Posterior cingulate gyrus (tissue), 11 donors: Measurements from ENCODE around the gene NTRK1.
A peak's percentile ranks its signal among the peaks of the same experiment; 100 is the strongest.

Source experiments
- DNase-seq, 10 donors: peaks; one replicate each; pipeline versions ENCODE4 v3.0.0 to v3.0.0-alpha.2; 2020 to 2021; ENCODE audit warnings: mixed read lengths in 3 of 10
- intact Hi-C: fragments of 100-400 bp; cut with DNase I; formaldehyde crosslinking; loops from one replicate; pipeline ENCODE4 v1.15.1; 2023

Gene NTRK1

DNA sequence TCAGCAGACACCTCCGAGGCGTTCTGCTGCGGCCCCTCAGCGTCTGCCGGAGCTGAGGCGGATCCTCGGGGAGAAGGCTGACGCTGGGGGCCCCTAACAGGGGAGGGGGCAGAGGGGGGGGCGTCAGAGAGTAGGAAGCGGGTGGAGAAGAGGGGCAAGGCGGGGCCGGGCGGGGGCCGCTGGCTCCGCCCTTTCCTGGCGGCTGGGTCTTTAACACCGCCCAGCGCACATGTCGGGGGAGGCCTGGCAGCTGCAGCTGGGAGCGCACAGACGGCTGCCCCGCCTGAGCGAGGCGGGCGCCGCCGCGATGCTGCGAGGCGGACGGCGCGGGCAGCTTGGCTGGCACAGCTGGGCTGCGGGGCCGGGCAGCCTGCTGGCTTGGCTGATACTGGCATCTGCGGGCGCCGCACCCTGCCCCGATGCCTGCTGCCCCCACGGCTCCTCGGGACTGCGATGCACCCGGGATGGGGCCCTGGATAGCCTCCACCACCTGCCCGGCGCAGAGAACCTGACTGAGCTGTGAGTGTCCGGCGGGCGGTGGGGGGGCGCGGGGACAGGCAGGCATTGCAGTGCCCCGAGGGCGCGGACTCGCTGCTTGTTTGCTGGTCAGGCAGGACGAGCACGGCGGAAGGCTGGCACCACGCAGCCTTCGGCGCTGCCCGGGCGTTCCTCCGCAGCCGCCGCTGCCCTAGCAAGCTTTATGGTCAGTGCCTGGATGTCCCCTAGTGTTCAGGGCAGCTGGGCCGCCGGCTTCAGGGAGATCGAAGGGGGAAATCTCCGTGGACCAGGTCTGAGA, at the start of gene NTRK1:
Gene NTRK1, plus strand, starts transcription at position 238 of the 796 bp plus-strand sequence. Its CDS starts 70 bp downstream, at position 308.
- DNase-seq, result peak in 5 of 10 donors; percentile 4 to 90 (median 21)
- intact Hi-C loops, result loop anchor here (2.0 to 5.0 kb wide), 2 partner anchors 22 to 64 kb away; no protein-coding TSS in a partner anchor

DNA sequence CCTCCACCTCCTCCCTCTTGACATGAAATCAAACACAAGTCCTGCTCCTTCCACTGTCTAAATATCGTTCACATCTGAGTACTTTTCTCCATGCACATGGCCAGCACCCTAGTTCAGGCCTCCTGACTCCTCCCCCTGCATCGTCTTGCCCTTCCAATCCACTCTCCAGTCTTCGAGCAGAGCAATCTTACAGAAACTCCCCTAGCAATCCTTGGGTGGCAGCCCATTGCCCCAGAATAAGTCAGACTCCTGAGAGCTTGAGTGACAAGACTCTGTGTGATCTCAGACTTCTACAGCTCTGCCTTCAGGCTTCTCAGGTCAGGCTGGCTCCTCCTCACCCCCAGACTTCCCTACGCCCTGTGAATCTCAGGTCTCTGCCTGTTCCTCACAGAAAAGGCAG, 49.5 kb upstream of the NTRK1 start:
- DNase-seq, result peak in 1 of 10 donors; percentile 25
- intact Hi-C loops, result no loop called here

DNA sequence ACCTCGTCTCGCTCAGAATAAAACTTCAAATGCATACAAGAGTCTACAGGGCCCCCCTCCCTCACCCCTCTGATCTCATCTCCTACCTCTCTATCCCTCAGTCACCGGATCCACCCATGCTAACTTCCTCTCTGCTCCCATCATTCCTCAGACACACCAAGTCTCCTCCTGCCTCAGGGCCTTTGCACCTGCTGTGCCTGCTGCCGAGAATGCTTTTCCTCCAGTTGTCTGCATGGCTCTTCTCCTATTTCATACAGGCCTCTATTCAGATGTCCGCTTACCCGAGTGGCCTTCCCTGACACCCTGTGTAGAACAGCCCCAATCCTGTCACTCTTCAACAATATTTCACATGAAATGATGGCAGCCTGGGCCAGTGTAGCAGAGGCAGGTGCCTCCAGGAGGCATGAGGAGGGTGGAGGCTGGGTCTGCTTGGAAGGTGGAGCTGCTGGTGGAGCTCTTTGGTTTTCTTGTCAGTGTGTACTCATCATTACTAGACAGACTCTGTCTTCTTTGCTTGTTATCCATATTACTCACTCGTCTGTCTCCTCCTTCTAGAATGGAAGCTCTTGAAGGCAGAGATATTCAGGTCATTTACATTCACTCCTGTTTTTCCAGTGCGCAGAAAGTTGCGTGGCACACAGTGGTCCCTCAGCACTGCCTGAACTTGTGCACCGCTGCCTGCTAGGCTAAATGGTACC, 48.2 kb upstream of the NTRK1 start:
- peak in 1 of 10 donors; percentile 40 for DNase-seq
- intact Hi-C loops, result no loop called here

DNA sequence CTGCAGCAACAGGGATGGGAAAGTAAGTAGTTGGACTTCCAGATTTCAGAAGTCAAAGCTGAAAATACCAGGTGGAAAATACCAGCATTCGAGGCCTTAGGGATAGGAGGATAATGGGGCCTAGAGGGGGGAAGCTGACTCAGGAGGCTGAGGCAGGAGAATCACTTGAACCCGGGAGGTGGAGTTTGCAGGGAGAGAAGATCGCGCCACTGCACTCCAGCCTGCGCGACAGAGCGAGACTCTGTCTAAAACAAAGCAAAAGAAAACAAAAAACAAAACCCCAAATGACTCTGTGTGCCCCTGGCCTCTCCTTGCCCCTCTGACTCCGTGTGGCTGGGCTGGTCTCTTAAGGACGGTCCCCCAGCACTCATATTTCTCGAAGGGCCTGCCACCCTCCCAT, 47.4 kb upstream of the NTRK1 start:
- intact Hi-C loops, result no loop called here
- no peak for DNase-seq

DNA sequence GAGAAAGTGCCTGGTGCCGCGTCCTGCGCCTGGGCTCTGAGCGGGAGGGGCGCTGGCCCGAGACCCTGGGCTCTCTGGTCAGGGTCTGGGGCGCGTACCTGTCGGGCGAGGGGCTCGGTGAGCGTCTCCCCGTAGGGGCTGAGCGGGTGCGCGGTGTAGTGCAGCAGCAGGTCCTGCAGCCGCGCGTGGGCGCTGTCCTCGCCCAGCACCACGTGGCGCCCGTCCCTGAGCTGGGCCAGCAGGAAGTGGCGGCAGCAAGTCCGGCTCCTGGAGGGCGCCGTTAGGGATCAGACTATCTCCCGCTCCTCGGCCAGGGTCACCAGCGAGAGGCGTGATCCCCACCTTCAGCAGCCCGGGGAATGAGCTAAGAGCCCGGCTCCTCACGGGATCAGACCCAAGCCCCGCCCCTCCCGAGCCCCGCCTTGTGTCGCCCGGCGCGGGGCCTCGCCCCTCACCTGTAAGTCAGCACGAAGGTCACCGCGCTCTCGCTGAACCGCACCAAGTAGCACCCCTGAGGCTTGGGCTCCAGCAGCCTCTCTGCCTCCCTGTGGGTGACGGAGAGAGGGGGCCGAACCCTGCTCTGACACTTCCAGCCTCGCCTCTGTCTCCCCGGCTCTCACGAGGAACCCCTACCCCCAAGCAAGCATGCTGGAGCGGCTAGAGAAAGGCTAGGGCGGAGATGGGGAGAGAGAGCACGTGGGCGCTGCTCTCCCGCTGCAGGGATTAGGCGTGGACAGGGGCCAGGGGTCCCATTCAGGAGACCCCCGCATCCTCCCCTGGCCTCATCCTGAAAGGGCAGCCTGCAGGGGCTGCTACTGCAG, 46.7 kb upstream of the NTRK1 start:
- intact Hi-C loops, result no loop called here
- DNase-seq, result peak in 9 of 10 donors; percentile 46 to 95 (median 62)

GRCh38 chr1:156814571-156815260, 45.9 kb upstream of the NTRK1 start:
- intact Hi-C loops, result no loop called here
- peak in 2 of 10 donors; percentile 45 to 66 for DNase-seq

DNA sequence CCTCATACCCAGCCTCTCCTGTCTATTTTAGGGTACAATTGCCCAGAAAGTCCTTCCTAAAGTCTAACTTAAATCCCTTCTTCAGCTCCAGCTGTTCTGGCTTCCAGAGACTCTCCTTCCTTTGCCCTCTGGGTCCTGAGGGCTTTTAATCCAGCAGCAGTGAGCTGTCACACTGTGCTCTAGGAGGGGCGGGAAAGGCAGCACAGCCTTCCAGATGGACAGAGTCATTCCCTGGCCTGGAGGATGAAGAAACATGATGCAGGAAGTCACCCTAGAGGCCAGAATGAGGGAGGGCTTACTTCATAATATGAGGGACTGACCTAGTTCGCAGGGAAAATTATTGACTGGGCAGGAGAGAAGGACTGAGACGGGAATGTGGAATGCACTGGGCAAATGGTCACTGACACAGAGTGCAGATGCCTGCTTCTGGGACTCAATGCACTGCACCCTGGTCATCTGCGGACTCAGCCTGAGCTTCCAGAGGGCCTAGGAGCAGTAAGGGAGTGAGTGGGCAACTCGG, 45.3 kb upstream of the NTRK1 start:
- DNase-seq, result peak in 2 of 10 donors; percentile 10 to 57
- intact Hi-C loops, result no loop called here

DNA sequence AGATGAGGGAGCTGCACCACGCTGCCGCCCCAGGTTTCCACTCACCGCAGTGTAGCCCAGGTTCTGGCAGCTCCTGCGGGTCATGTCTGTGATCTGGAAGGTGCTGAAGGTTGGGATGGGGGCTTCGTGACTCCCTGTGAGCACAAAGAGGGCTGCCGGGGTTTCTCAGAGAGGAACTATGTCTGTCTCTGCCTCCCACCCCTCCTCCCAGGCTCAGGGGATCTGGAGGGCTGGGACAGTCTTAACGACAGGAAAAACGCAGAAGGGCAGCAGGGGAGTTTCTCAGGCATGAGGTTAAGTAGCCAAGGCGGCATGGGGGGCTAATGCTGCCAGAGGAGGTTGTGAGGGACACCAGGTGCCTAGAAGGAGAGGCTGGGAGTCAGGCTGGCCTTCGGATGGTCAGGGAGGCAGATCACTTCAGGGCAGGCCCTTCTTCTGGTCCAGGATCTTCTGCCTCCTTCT, 44.7 kb upstream of the NTRK1 start:
- peak in 2 of 10 donors; percentile 48 to 49 for DNase-seq
- intact Hi-C loops, result no loop called here

- intact Hi-C loops, result no loop called here
- peak in 2 of 10 donors; percentile 34 to 44 for DNase-seq
Measured at GRCh38 chr1:156816561-156817328, 43.9 kb upstream of the NTRK1 start, which contains the start of gene SH2D2A. Gene SH2D2A (minus strand): TSS chr1:156816848. CDS start chr1:156816708, 140 bp downstream.

DNA sequence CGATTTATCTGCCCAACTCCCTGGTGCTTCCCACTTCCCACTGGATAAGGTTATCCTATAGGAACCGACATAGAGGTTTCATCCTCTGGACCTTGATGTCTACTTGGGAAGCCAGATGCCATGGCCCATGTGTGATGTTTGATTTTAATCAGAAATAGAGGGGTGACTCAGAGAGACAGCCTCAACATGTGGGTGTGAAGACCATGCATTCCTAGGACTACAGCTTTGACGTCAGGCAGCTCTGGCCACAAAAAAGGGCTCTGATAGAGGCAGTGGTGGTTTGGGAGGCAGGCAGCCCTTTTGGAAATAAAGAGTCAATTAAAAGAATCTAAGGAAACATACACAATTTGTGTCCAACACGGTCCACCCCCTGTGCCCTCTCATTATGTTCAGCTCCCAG, 38.9 kb upstream of the NTRK1 start:
- intact Hi-C loops, result no loop called here
- peak in 2 of 10 donors; percentile 5 to 9 for DNase-seq

DNA sequence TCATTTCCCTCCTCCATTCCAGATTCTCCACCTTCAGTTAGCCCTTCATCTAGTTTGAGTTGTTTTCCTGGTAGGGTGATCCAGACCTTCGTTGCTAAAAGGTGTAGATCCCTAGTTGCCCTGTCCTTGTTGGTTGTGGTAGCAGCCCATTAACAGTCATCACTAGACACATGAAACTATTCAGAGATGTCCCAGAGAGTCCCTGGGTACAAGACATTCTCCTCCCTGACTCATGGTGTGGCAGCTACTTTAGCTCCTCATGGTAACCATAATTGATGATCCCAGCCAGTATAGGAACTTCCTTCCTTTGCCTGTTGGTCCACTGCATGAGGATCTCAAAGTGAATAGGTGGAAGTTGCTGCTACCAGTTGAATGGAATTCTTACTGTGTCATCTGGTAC, 38.0 kb upstream of the NTRK1 start:
- DNase-seq, result no peak
- intact Hi-C loops, result no loop called here

GRCh38 chr1:156823210-156823790, 37.4 kb upstream of the NTRK1 start:
- peak in 2 of 10 donors; percentile 6 to 11 for DNase-seq
- intact Hi-C loops, result no loop called here

GRCh38 chr1:156826630-156827029, 34.0 kb upstream of the NTRK1 start:
- no peak for DNase-seq
- intact Hi-C loops, result no loop called here

- DNase-seq, result peak in 2 of 10 donors; percentile 60 to 79
- intact Hi-C loops, result no loop called here
Measured at GRCh38 chr1:156828400-156829124, 32.1 kb upstream of the NTRK1 start.

GRCh38 chr1:156832434-156832833, 28.2 kb upstream of the NTRK1 start:
- intact Hi-C loops, result loop anchor here (10.0 kb wide), 1 partner anchor 62 kb away; the partner anchor contains the start of gene PEAR1
- DNase-seq, result peak in 1 of 10 donors; percentile 22

DNA sequence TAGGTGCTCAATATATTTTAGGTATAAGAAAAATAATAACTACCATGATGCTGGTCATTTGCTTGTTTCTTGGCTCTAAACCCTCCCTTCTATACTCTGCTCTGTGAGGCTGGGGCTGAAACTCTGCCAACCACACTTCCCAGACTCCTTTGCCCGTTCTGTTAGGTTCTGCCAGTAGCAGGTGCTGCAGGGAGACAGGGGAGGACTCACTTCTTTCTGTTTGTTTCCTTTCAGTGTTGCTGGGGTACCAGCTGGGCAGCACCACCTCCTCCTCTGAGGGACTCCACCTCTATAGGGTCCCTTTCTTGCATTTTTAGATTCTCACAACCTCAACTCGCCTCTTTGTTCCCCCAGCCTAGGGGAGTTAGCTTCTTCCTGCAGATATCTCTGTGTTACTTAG, 27.1 kb upstream of the NTRK1 start:
- DNase-seq, result peak in 1 of 10 donors; percentile 30
- intact Hi-C loops, result loop anchor here (10.0 kb wide), 1 partner anchor 61 kb away; the partner anchor contains the start of gene PEAR1

DNA sequence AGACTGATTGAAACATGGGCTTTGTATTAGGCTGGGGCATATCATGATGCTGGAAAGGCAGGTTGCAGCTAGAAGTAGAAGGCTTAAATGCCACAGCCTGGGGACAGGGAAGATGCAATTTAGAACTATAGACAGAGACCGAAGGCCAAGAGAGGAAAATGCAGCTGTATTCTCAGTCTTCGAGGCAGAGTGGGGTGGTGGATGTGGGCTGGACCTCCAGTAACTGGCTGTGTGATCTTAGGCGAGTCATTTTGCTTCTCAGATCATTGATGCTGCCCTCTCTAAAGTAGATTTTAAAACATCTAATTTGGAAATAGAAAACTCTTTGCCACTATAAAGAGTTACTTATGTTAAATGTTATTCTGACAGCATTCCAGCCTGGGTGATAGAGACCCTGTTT, 26.3 kb upstream of the NTRK1 start:
- intact Hi-C loops, result loop anchor here (10.0 kb wide), 1 partner anchor 60 kb away; the partner anchor contains the start of gene PEAR1
- peak in 1 of 10 donors; percentile 1 for DNase-seq
